Measurements from ENCODE around the gene DRC7. TPM values are rescaled to one million over a fixed set of nuclear protein-coding genes. Genes with fewer than 3 reads are reported as not detected.

The DRC7 gene
- total RNA-seq, 1 experiment from 2014 or later, result 0.72 TPM

GRCh38 chr16:57675741-57676551 lies 18.7 kb upstream of the DRC7 start:
- H2BK15ac ChIP-seq (ENCODE audit: low read depth, low read length), result no peak overlapping the region
- H4K8ac ChIP-seq (replicated peaks; ENCODE audit: insufficient read length, low read depth, low read length), result no peak overlapping the region
- Mint-ChIP-seq H3K4me3 (peak overlapping the region in 1 of 2 experiments; percentile 18; a peak in 3 of 5 replicates), H3K36me3 (ENCODE audit: insufficient read depth in 1 of 3, low read depth in 3 of 3) (no peaks in the 10 kb centered on the region), H3K27me3 (ENCODE audit: low read depth) (peaks cover 24% of the 10 kb centered on the region), H3K27ac (no peak overlapping the region), H3K4me1 (peaks cover 2 to 38% of the 10 kb centered on the region in 2 experiments), H3K9me3 (no peaks in the 10 kb centered on the region)
- H3K79me2 ChIP-seq (ENCODE audit: insufficient read depth, low read length), result no peaks in the 10 kb centered on the region
- H3K23ac ChIP-seq (ENCODE audit: insufficient read length, low read depth, low read length), result no peak overlapping the region
- no peak overlapping the region for H3T11ph ChIP-seq (ENCODE audit: low read length)
- no peaks in the 10 kb centered on the region for H3K23me2 ChIP-seq (ENCODE audit: insufficient read length, low read depth, low read length, poor library complexity, severe bottlenecking)
- no peaks in the 10 kb centered on the region for H3K27me3 ChIP-seq (ENCODE audit: insufficient read depth, low read length)
- WGBS (ENCODE audit: extremely low coverage, insufficient read length, low lambda C conversion rate), result no CpG with 5 or more reads among the region's 12 CpGs
- no peak for TF ChIP-seq CTCF (conservative IDR thresholded peaks at IDR 0.05)
- no peak overlapping the region for H3K18ac ChIP-seq (ENCODE audit: insufficient read length, low read depth, low read length)
- H2AFZ ChIP-seq (ENCODE audit: low read length), result peak overlapping the region; percentile 42
- no peak overlapping the region for H4K5ac ChIP-seq (ENCODE audit: insufficient read length, low read depth, low read length)
- no peaks in the 10 kb centered on the region for H3K9me3 ChIP-seq (ENCODE audit: control insufficient read depth, low read depth, low read length)
- H3K9ac ChIP-seq (ENCODE audit: extremely low read depth, insufficient read length, low read length), result no peak overlapping the region
- no peak overlapping the region for H4K91ac ChIP-seq (ENCODE audit: insufficient read length, low read depth, low read length)
- no peak overlapping the region for H2AK5ac ChIP-seq (ENCODE audit: insufficient read length, low read length)
- no peaks in the 10 kb centered on the region for H4K20me1 ChIP-seq (ENCODE audit: control insufficient read depth, insufficient read depth, insufficient read length)
- H3K14ac ChIP-seq (ENCODE audit: insufficient read depth, low read length), result no peak overlapping the region
- H2BK20ac ChIP-seq (ENCODE audit: low read depth, low read length, poor library complexity, severe bottlenecking), result no peak overlapping the region
- no peak overlapping the region for H2BK5ac ChIP-seq (ENCODE audit: insufficient read length, low read length)
- DNase-seq, result peak; percentile 61
- H3K4me2 ChIP-seq (ENCODE audit: insufficient read depth, insufficient read length, low read length), result peak overlapping the region; percentile 14
- H3K27ac ChIP-seq (ENCODE audit: insufficient read length, low read depth, low read length), result no peak overlapping the region
- H2BK120ac ChIP-seq (ENCODE audit: low read depth, low read length, poor library complexity, severe bottlenecking), result no peak overlapping the region
- no peaks in the 10 kb centered on the region for H3K79me1 ChIP-seq (ENCODE audit: insufficient read depth, low read depth, low read length, poor library complexity, severe bottlenecking)
- H2BK12ac ChIP-seq (ENCODE audit: insufficient read length, low read depth, low read length), result no peak overlapping the region
- no peak overlapping the region for H3K56ac ChIP-seq (ENCODE audit: insufficient read length, low read depth, low read length)
- no peak overlapping the region for H3K4ac ChIP-seq (ENCODE audit: low read depth, low read length)
- peaks cover 4% of the 10 kb centered on the region; the same call in 1 of the 2 replicates for H3K4me1 ChIP-seq (ENCODE audit: insufficient read depth, low read length)
